Adipose tissue (tissue), 3 donors: ENCODE results near the gene HECTD4. TPM values are rescaled to one million over a fixed set of nuclear protein-coding genes. Genes with fewer than 3 reads are reported as not detected.
A peak's percentile ranks its signal among the peaks of the same experiment; 100 is the strongest.
"Not testable (repeated sequence)": the region's sequence is repeated elsewhere in the genome, so short reads cannot be mapped to it uniquely, and the experiment has no call there.

Source experiments
- H3K27ac ChIP-seq: one replicate; pipeline ENCODE4 v1.5.1; 2013; ENCODE audit warnings: low read depth, low read length
- WGBS, 3 donors: extraction: QIAGEN DNeasy Blood & Tissue Kit; methylation state at CpG; one replicate each; pipeline ENCODE4 v1.1.7; 2013; 5-methylcytosine and 5-hydroxymethylcytosine counted together
- polyA plus RNA-seq, 3 donors: library from polyadenylated mRNA; stranded (reverse); fragments of 200-250 nt; gene quantifications; one replicate each; pipeline ENCODE4 v1.2.3, GENCODE V29; 2013
- donor health status: healthy with polysubstance abuse.
- donor health status: Bipolar disorder and iron deficiency.
- donor health status: healthy.

The HECTD4 gene
- polyA plus RNA-seq, 3 donors, result 4.0 to 16.6 (median 10.1) TPM

DNA sequence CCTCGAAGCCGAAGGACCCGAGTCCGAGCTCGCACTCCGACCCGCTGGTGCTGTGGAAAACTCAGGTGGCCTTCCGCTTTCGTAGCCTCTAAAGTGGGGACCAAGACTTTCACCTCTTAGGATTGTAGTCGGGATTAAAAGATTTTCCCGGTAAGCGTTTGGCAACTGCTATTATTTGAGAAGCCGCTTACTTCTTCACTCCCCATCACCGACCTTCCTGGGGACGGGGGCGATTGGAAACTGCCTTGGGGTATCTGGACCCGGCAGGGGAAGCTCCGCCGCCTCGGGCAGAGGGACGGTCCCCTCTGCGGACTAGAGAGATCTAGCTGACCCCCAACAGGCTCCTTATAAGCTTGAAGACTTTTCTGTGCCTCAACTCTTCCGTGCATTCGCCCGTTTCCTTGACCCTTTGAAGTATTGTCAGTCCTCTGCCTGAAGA is 256.2 kb downstream of the HECTD4 start:
- H3K27ac ChIP-seq, result peak overlapping the region; percentile 82
- whole genome bisulfite sequencing, 3 donors, result 3 to 4% (median 3%) methylated on average over 25 of the region's 25 CpGs

DNA sequence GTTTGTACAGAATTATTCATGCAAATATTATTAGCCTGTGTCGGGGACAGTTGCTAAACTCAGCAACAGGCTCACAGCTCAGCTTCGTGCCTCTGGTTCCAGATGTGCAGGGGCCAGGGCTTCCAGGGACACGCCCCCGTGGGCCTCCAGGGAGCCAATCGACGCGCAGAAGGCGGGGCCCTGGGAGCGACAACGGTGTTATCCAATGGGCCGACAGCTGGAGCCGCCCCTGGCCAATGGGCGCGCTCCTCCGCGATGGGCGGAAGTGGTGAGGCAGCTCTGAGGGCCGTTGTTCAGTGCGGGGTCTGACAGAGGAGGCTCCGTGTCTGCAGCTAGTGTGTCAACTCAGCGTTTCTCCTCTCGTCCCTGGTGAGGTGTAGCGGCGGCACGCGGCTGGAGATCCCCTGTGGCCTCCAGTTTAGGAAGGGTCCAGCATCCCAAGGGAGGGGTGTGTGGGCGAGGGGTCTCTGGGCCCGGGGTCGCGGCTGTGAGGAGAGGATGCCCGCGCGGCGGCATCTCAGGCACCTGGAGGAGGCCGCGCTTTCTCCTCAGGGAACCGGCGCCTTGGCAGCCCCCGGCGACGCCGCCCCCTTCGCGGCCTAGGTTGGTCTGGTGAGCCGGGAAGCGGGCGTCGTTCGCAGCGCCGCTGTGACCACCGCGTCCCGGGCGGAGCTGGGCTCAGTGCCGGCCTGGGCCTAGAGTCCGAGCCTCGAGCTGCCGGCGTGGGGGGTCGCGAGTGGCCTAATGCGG is 256.8 kb downstream of the HECTD4 start, which contains the start of gene TRAFD1:
TSS of gene TRAFD1 (plus strand) at position 311 of the 750 bp plus-strand sequence. CDS start 4,963 bp downstream, outside the sequence.
- 0% methylated on average over 51 to 63 of the region's 63 CpGs for WGBS, 3 donors
- H3K27ac ChIP-seq, result peak within 1 kb of the TSS; percentile 82

DNA sequence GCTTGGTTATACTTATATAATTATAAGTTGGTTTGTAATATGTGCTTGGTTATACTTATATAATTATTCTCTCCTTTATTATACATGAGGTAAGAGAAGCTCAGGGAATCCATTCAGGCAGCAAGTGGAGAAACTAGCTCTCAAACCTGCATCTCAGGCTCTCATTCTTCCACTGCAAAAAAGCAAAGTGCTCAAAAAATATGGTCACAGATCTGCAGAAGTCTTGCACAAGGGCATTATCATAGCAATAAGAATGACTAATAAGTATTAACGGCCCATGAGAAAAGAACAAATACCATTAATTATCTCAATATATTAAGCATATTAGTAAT is 257.3 kb downstream of the HECTD4 start:
- H3K27ac ChIP-seq, result no peak overlapping the region
- WGBS, 3 donors, result 0 to 6% (median 3%) methylated on average over 1 of the region's 1 CpG

DNA sequence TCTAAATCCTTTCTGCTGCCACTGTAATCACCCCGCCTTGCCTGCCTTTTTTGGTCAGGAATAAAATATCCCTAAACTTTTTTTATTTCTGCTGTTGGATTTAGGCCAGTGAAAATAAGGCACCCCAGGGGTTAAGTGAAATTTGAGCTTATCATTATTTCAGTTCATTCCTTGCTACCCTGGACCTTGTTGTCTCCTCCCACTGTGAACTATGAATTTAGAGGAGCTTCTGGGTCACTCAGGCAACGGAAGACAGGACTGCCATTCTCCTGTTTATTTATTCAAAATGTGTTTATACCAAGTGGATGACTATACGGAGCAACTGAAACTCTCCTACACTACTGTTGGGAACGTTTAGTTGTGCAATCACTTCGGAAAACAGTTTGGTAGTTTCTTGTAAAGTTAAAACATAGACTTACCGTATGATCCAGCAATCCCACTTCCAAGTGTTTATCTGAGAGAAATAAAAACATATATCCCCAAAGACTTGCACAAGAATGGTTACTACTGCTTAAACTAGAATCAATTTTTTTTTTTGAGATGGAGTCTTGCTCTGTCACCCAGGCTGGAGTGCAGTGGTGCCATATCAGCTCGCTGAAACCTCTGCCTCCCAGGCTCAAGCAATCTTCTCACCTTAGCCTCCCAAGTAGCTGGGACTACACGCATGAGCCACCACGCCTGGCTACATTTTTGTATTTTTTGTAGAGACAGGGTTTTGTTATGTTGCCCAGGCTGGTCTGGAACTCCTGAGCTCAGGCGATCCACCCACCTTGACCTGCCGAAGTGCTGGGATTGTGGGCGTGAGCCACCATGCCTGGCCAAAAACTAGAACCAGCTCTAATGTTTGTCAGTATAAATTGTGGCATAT is 259.2 kb downstream of the HECTD4 start:
- WGBS, 3 donors, result 59 to 63% (median 62%) methylated on average over 12 of the region's 12 CpGs
- H3K27ac ChIP-seq, result no peak overlapping the region

DNA sequence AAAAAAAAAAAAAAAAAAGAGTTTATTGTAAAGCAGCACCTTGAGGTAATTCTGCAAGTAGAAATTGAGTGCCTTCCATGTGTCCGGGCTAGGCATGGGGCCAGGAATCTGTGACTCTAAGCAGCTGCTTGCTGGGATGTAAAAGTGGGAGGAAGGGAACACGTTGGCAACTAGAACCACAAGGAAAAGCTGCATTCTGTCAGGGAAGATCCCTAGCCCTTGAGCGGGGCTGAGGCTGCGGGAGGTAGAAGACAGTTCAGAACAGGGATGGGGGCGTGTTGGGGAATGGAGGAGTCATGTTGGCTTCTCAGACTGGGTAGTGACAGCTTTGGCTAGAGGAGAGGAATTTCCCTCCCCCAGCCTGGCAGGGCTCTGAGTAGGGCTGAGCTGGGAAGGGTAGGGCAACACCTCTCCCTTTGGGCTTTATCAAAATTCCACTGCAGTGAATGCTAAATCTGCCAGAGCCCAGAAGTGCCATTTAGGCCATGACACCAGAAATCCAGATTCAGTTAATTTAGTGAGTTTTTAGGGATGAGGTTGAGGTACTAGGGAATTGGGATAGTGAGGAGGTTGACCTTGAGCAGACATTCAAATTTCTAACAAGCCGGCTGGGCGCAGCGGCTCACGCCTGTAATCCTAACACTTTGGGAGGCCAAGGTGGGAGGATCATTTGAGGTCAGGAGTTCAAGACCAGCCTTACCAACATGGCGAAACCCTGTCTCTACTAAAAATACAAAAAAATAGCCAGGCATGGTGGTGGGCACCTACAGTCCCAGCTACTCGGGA is 260.3 kb downstream of the HECTD4 start:
- H3K27ac ChIP-seq, result no peak overlapping the region
- 35 to 59% (median 57%) methylated on average over 11 of the region's 11 CpGs for WGBS, 3 donors

DNA sequence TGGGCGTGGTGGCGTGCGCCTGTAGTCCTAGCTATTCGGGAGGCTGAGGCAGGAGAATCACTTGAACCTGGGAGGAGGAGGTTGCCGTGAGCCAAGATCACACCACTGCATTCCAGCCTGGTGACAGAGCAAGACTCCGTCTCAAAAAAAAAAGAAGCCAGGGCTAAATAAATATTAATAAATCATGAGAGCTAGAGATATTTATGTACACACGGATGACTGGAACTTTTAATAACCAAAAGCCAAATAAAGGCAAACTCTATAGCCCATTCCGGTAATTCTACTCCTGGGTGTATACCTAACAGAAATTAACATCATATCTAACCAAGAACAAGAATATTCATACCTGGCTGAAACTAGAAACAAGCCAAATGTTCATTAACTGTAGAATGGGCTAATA is 264.5 kb downstream of the HECTD4 start:
- WGBS, 3 donors, result 76 to 87% (median 83%) methylated on average over 8 of the region's 8 CpGs
- H3K27ac ChIP-seq, result no peak overlapping the region

DNA sequence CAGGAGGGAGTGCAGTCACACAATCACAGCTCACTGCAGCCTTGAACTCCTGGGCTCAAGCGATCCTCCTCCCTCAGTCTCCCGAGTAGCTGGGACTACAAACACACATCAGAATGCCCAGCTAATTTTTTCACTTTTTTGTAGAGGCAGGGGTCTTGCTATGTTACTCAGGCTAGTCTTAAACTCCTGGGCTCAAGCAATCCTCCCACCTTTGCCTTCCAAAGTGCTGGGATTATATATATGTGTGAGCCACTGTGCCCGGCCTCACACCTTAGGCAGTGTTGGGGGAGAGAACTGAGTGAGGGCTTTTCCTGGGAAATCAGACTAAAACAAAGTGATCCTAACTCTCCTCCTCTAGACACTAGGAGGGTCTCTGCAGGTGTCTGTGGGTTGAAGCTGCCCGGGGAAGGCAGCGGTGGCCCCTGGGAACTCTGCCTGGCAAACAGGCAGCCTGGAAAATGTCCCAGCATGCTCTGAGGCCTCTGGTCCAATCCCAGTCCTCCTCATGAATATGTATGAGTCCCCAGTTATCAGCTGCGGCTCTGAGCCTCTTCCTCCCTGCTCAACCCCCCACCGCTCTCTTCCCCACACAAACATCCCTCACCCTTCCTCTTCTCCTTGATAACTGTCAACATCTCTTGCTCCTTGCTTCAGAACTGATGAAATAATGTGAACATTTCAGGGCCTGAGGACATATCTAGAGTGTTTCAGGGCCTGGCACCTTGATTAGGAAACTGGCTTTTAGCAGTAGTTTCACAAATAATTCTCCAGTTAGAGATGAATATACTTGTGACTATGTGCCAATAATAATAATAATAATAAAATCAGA is 265.8 kb downstream of the HECTD4 start:
- no peak overlapping the region for H3K27ac ChIP-seq
- WGBS, 3 donors, result 40 to 44% (median 44%) methylated on average over 7 of the region's 7 CpGs

DNA sequence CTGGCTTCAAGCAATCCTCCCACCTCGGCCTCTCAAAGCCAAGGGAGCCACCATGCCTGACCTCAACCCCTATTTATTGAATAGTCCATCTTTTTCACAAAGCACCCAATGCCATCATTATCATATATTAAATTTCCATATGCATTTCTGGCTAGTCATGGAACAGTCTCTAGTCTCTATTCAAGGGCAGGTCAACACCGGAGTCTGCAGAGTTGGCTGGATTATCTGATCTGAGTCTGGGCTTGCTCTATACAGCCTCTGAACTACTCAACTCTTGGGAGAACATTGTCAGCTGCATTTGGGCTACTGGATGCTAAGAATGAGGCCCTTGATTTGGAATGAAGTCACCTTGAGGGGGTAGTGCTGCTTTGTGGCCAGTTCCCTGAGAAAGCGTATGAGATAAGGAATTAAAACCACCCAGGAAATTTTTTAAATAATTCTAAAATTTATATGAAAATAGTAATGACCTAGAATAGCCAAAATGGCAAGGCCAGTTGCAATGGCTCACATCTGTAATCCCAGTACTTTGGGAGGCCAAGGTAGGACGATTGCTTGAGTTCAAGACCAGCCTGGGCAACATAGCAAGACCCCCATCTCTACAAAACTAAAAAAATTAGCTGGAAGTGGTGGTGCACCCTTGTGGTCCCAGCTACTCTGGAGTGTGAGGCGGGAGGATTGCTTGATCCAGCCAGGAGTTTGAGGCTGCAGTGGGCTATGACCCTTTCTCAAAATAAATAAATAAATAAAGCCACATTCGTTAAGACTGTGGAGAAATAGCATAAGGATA is 266.8 kb downstream of the HECTD4 start:
- H3K27ac ChIP-seq, result no peak overlapping the region
- WGBS, 3 donors, result 90 to 94% (median 94%) methylated on average over 6 of the region's 6 CpGs

DNA sequence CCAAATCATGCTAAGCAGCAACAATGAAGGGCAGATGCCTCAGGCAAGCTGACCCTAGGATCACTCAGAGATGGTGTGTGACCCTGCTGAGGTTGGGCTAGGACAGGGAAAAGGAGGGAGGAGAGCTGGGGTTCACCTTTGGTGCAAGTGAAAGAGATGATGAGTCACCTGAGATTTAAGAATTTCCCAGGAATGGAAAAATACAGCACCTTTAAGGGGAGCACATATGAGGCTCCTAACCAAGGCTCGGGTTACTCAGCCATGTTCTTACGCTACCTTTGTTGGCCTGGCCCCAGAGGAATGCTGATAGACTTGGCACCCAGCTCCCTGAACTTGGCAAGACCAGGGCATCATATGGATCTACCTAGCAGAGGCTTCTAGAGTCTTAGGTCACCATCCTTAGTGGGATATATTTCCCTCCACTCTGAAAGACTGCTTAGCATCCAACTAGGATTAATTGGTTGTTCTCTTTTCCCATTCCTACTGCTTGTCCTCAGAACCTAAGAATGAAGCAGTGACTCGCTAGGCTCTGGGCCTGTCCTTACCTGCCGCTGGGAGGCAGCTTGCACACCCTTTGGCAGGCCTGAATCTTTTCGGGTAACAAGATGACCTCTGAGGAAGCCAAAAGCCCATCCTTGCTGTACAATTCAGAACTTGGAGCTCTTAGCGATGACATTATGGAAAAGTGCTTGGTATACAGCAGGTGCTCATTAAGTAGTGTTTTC is 269.7 kb downstream of the HECTD4 start:
- no peak overlapping the region for H3K27ac ChIP-seq
- whole genome bisulfite sequencing, 3 donors, result 72 to 91% (median 90%) methylated on average over 6 of the region's 6 CpGs

DNA sequence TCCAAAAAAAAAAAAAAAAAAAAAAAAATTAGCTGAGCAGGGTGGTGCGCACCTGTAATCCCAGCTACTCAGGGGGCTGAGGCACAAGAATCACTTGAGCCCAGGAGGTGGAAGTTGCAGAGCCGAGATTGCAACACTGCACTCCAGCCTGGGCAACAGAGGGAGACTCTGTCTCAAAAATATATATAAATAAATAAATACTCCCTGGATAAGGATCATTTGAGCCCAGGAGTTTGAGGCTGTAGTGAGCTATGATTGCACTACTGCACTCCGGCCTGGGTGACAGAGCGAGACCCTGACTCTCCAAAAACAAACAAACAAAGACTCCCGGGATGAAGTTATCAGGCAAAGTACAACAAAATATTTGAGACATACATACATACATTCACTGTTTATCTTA is 270.3 kb downstream of the HECTD4 start:
- WGBS, 3 donors, result 71 to 86% (median 73%) methylated on average over 5 of the region's 5 CpGs
- H3K27ac ChIP-seq, result no peak overlapping the region

DNA sequence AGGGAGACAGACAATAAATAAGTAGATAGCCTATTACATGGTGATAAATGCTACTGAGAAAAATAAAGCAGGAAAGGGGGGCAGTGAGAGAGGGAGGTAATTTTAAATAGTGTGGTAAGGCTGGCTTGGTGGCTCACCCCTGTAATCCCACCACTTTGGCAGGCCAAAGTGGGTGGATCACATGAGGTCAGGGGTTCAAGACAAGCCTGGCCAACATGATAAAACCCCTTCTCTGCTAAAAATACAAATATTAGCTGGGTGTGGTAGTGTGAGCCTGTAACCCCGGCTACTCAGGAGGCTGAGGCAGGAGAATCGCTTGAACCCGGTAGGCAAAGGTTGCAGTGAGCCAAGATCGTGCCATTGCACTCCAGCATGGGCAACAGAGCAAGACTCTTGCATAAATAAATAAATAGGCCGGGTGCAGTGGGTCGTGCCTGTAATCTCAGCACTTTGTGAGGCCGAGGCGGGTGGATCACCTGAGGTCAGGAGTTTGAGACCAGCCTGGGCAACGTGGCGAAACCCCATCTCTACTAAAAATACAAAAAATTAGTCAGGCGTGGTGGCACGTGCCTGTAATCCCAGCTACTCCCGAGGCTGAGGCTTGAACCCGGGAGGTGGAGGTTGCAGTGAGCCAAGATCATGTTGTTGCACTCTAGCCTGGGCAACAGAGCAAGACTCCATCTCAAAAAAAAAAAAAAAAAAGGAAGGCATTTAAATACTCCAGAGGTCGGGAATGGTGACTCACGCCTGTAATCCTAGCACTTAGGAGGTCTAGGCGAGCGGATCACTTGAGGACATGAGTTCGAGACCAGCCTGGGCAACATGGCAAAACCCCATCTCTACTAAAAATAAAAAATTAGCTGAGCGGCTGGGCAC is 271.2 kb downstream of the HECTD4 start:
- WGBS, 3 donors, result 85 to 93% (median 88%) methylated on average over 20 of the region's 20 CpGs
- not testable (repeated sequence) for H3K27ac ChIP-seq

Other genes with a start within 250 kb of the HECTD4 start
- gene RPL6, start 27.2 kb upstream of the HECTD4 start, polyA plus RNA-seq, result 1,000 to 10,000 TPM; 1,347 to 3,206 (median 1,977) TPM
- gene PTPN11, start 36.5 kb upstream of the HECTD4 start, polyA plus RNA-seq, result 10 to 100 TPM; 15.0 to 92.0 (median 49.5) TPM